Osteoblast (primary cell): Measurements from ENCODE around the gene SHANK3. TPM values are rescaled to one million over a fixed set of nuclear protein-coding genes. Genes with fewer than 3 reads are reported as not detected.

Source experiments
- DNase-seq: peaks from one replicate; pipeline ENCODE4 v3.0.0; 2011; ENCODE audit warnings: low spot score, mixed read lengths; ENCODE audit not compliant: insufficient read length; ENCODE audit errors: missing footprints
- H2AFZ ChIP-seq: 2 replicates; pipeline ENCODE4 v1.6.0; 2011; ENCODE audit warnings: mild to moderate bottlenecking, low read length
- H3K27ac ChIP-seq: 2 replicates; pipeline ENCODE4 v1.5.1; 2011; ENCODE audit warnings: mild to moderate bottlenecking, low read depth, low read length, moderate library complexity
- H3K27me3 ChIP-seq: 2 replicates; pipeline ENCODE4 v1.6.0; 2012; ENCODE audit warnings: mild to moderate bottlenecking, control low read depth, inconsistent platforms, low read length, moderate library complexity; ENCODE audit not compliant: insufficient read depth
- H3K36me3 ChIP-seq: 2 replicates; pipeline ENCODE4 v1.5.1; 2011; ENCODE audit warnings: mild to moderate bottlenecking, low read length, control low read depth, moderate library complexity; ENCODE audit not compliant: insufficient read depth
- H3K4me1 ChIP-seq: 2 replicates; pipeline ENCODE4 v1.5.1; 2011; ENCODE audit warnings: mild to moderate bottlenecking, low read length, control low read depth, moderate library complexity; ENCODE audit not compliant: insufficient read depth
- H3K4me2 ChIP-seq: 2 replicates; pipeline ENCODE4 v1.6.0; 2011; ENCODE audit warnings: mild to moderate bottlenecking, low read length; ENCODE audit not compliant: insufficient read depth
- H3K4me3 ChIP-seq: fragments of 200-600 bp; sonication (generic); 3 replicates; pipeline ENCODE4 v1.5.1; 2012; ENCODE audit warnings: mild to moderate bottlenecking, low read length, inconsistent platforms; ENCODE audit not compliant: insufficient read depth
- H3K79me2 ChIP-seq: 2 replicates; pipeline ENCODE4 v1.6.0; 2012; ENCODE audit warnings: mild to moderate bottlenecking, low read length, control low read depth, inconsistent platforms; ENCODE audit not compliant: insufficient read depth
- H3K9me3 ChIP-seq: 2 replicates; pipeline ENCODE4 v1.5.1; 2011; ENCODE audit warnings: low read depth, low read length, control low read depth
- H4K20me1 ChIP-seq: 2 replicates; pipeline ENCODE4 v1.6.0; 2012; ENCODE audit warnings: mild to moderate bottlenecking, low read length, control low read depth; ENCODE audit not compliant: insufficient read depth
- small RNA-seq: library from RNA; depleted of rRNA; stranded (forward); fragments of <200 nt; gene quantifications from one replicate; pipeline ENCODE3, GENCODE V24; 2012
- total RNA-seq: library from RNA; depleted of rRNA; stranded (reverse); fragments of >200 nt; gene quantifications from 2 replicates; pipeline ENCODE4 v1.2.3, GENCODE V29; 2012
- TF ChIP-seq, protein P1 (sequence below): IDR thresholded peaks from 2 replicates; pipeline ENCODE4 v1.5.1; 2011; ENCODE audit warnings: mild to moderate bottlenecking, low read depth, low read length, moderate library complexity; ENCODE audit errors: extremely low read depth

The SHANK3 gene
- total RNA-seq, 1 donor: 0.36 TPM

DNA sequence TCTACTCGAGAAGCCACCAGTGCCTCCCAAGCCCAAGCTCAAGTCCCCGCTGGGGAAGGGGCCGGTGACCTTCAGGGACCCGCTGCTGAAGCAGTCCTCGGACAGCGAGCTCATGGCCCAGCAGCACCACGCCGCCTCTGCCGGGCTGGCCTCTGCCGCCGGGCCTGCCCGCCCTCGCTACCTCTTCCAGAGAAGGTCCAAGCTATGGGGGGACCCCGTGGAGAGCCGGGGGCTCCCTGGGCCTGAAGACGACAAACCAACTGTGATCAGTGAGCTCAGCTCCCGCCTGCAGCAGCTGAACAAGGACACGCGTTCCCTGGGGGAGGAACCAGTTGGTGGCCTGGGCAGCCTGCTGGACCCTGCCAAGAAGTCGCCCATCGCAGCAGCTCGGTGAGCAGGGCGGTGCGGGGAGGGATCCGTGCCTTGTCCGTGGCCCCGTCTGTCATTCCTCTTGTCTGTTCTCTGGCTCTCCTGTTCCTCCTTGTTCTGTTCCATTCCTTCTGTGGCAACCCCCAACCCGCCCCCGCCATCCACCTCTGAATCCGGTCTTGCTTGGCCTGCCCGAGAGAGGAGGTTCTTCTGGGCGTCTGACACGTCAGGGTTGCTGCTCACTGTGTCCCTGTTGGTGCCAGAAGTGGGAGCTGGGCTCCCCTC lies 49.6 kb downstream of the SHANK3 start:
- DNase-seq: peak; percentile 89
- Histone ChIP-seq H3K79me2 (no peaks in the 10 kb centered on the region), H4K20me1 (no peaks in the 10 kb centered on the region), H3K9me3 (no peaks in the 10 kb centered on the region), H3K27me3 (peaks cover 18% of the 10 kb centered on the region), H3K4me2 (no peak overlapping the region), H3K36me3 (no peaks in the 10 kb centered on the region), H3K27ac (no peak overlapping the region), H3K4me1 (no peaks in the 10 kb centered on the region), H2AFZ (no peak overlapping the region), H3K4me3 (no peak overlapping the region)
- TF ChIP-seq, protein P1, sequence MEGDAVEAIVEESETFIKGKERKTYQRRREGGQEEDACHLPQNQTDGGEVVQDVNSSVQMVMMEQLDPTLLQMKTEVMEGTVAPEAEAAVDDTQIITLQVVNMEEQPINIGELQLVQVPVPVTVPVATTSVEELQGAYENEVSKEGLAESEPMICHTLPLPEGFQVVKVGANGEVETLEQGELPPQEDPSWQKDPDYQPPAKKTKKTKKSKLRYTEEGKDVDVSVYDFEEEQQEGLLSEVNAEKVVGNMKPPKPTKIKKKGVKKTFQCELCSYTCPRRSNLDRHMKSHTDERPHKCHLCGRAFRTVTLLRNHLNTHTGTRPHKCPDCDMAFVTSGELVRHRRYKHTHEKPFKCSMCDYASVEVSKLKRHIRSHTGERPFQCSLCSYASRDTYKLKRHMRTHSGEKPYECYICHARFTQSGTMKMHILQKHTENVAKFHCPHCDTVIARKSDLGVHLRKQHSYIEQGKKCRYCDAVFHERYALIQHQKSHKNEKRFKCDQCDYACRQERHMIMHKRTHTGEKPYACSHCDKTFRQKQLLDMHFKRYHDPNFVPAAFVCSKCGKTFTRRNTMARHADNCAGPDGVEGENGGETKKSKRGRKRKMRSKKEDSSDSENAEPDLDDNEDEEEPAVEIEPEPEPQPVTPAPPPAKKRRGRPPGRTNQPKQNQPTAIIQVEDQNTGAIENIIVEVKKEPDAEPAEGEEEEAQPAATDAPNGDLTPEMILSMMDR: no peak

Small RNA genes within 50 kb of the gene (small RNA-seq; reads per million reads assigned to genes)
- gene RF00019: not detected
- not detected for gene RNU6-409P

Other genes with a start within 250 kb of the SHANK3 start
- gene SBF1, start 197.8 kb upstream of the SHANK3 start, total RNA-seq: 74.3 and 93.0 TPM in 2 replicates
- 9.1 and 9.4 TPM in 2 replicates for gene ADM2, start 191.3 kb upstream of the SHANK3 start, total RNA-seq
- gene MIOX, start 186.0 kb upstream of the SHANK3 start, total RNA-seq: under 0.01 TPM in 1 of 2 replicates, not detected in the other
- gene LMF2, start 165.1 kb upstream of the SHANK3 start, total RNA-seq: 56.8 and 60.7 TPM in 2 replicates
- 24.2 and 27.5 TPM in 2 replicates for gene NCAPH2, start 164.6 kb upstream of the SHANK3 start, total RNA-seq
- gene SCO2, start 147.2 kb upstream of the SHANK3 start, total RNA-seq: 5.1 and 5.6 TPM in 2 replicates
- gene TYMP, start 142.8 kb upstream of the SHANK3 start, total RNA-seq: 14.4 and 30.0 TPM in 2 replicates
- gene KLHDC7B, start 126.9 kb upstream of the SHANK3 start, total RNA-seq: 0.29 and 0.72 TPM in 2 replicates
- gene SYCE3, start 109.9 kb upstream of the SHANK3 start, total RNA-seq: not detected in 2 replicates
- gene CPT1B, start 94.4 kb upstream of the SHANK3 start, total RNA-seq: 1.8 and 2.1 TPM in 2 replicates
- gene CHKB, start 90.0 kb upstream of the SHANK3 start, total RNA-seq: 27.4 and 28.6 TPM in 2 replicates
- 0.29 and 0.36 TPM in 2 replicates for gene MAPK8IP2, start 72.0 kb upstream of the SHANK3 start, total RNA-seq
- gene ARSA, start 44.7 kb upstream of the SHANK3 start, total RNA-seq: 35.1 and 38.4 TPM in 2 replicates
- 1.4 TPM in 1 of 2 replicates, not detected in the other for gene ACR, start 65.4 kb downstream of the SHANK3 start, total RNA-seq
- gene RABL2B, start 110.8 kb downstream of the SHANK3 start, total RNA-seq: 17.7 and 20.3 TPM in 2 replicates